ENCODE data around the gene ANO4. TPM values are rescaled to one million over a fixed set of nuclear protein-coding genes. Genes with fewer than 3 reads are reported as not detected.

The ANO4 gene
- total RNA-seq, 4 donors from 2014 or later = 0.10 TPM; not detected in 3

DNA sequence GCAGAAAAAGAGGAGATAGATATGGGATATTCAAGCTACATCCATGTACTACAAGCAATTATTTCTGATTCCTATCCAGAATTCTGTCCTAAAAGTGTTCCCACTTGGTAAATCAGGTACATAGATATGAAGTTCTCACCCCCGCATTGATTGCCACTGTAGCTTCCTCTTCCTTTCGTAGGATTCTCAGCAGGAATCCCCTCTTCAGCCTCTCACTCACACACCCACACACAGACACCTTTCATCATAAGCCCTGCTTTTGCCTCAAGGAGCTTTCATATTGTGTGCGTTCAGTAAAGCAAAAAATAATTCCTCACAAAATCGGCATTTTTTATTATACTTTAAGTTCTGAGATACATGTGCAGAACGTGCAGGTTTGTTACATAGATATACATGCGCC is 69.8 kb downstream of the ANO4 start:
- in situ Hi-C loops (cut with MboI; ENCODE audit: low sequenced_read_pairs in 4 of 4) (no loop called here), intact Hi-C loops (cut with DNase I; ENCODE audit: low total_unique reads) (no loop called here)
- Histone ChIP-seq H3K4me1 (no peaks in the 10 kb centered on the region), H3K4me3 (no peak overlapping the region), H3K27me3 (no peaks in the 10 kb centered on the region), H3K27ac (no peak overlapping the region), H3K36me3 (no peaks in the 10 kb centered on the region), H3K9me3 (no peaks in the 10 kb centered on the region)
- DNase-seq (no peak), ATAC-seq (no peak)
- TF ChIP-seq POLR2A (IDR thresholded peaks at IDR 0.05) = no peak
- TF ChIP-seq, protein P1, sequence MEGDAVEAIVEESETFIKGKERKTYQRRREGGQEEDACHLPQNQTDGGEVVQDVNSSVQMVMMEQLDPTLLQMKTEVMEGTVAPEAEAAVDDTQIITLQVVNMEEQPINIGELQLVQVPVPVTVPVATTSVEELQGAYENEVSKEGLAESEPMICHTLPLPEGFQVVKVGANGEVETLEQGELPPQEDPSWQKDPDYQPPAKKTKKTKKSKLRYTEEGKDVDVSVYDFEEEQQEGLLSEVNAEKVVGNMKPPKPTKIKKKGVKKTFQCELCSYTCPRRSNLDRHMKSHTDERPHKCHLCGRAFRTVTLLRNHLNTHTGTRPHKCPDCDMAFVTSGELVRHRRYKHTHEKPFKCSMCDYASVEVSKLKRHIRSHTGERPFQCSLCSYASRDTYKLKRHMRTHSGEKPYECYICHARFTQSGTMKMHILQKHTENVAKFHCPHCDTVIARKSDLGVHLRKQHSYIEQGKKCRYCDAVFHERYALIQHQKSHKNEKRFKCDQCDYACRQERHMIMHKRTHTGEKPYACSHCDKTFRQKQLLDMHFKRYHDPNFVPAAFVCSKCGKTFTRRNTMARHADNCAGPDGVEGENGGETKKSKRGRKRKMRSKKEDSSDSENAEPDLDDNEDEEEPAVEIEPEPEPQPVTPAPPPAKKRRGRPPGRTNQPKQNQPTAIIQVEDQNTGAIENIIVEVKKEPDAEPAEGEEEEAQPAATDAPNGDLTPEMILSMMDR (IDR thresholded peaks at IDR 0.05 in 4 of 5, conservative IDR thresholded peaks at IDR 0.05 in 1 of 5) = no peak

DNA sequence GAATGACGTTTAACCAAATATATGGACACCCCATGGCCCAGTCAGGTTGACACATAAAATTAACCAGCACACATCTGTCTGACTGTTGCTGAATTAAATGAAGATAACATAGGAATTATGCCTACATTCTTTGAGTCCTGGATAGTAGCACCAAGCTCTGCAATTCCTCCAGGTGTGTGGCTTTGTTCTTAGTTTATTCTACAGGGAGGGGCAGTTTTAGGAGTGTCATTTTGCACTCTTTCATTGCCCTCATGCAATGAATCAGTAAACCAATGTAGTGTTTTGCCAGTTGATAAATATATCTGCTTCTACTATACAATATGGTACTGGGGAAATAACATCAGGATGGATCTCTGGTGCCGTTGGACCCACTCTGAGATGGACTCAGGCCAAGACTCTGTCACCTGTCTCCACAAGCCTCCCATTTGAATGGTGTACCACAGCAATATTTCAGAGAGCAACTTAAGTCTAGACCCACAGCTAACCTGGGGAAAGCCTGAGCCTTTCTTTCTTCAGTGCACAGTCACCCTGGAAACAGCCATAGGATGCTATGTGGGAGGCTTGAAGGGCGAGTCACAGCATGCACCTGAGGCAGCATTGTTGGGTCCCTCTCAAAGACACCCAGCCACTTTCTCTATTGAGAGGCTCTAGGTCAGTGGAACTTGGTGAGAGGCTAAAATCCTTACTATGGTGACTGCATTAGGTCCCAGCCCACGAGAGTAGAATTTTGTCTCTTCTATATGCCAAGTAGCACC is 73.2 kb downstream of the ANO4 start:
- intact Hi-C loops (cut with DNase I; ENCODE audit: low total_unique reads) = no loop called here
- Histone ChIP-seq H3K27me3 (no peaks in the 10 kb centered on the region), H3K27ac (no peak overlapping the region), H3K9me3 (no peaks in the 10 kb centered on the region), H3K4me3 (no peak overlapping the region), H3K36me3 (no peaks in the 10 kb centered on the region), H3K4me1 (no peaks in the 10 kb centered on the region)
- no peak for ATAC-seq
- DNase-seq = no peak
- TF ChIP-seq, protein P1 (IDR thresholded peaks at IDR 0.05 in 4 of 5, conservative IDR thresholded peaks at IDR 0.05 in 1 of 5) = no peak
- in situ Hi-C loops (cut with MboI; ENCODE audit: low sequenced_read_pairs in 4 of 4) = no loop called here

DNA sequence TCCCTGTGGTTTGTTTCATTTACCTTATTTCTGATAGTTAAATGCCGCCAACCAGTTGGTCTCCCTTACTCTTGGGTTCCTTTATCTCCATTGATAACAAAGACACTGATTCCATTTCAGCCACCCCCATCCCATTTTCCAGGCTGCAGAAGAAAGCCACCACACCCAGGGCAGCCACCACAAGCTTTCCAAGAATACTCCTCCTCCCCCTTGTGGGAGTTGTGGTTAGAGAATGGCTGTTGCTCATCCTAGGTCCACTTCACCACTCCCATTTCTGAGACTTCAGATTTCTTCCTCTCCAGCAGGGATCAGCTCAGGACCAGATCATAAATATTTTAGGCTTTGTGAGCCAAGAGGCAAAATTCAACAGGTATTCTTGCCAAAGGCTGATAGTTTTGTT is 73.9 kb downstream of the ANO4 start:
- ATAC-seq (no peak), DNase-seq (no peak)
- intact Hi-C loops (cut with DNase I; ENCODE audit: low total_unique reads) = no loop called here
- H3K36me3 ChIP-seq = no peaks in the 10 kb centered on the region
- in situ Hi-C loops (cut with MboI; ENCODE audit: low sequenced_read_pairs in 4 of 4) = no loop called here
- no peak overlapping the region for H3K27ac ChIP-seq
- no peaks in the 10 kb centered on the region for H3K4me1 ChIP-seq
- no peaks in the 10 kb centered on the region for H3K9me3 ChIP-seq
- no peak for TF ChIP-seq POLR2A (IDR thresholded peaks at IDR 0.05)
- TF ChIP-seq, protein P1 (IDR thresholded peaks at IDR 0.05 in 4 of 5, conservative IDR thresholded peaks at IDR 0.05 in 1 of 5) = no peak
- no peaks in the 10 kb centered on the region for H3K27me3 ChIP-seq
- no peak overlapping the region for H3K4me3 ChIP-seq

DNA sequence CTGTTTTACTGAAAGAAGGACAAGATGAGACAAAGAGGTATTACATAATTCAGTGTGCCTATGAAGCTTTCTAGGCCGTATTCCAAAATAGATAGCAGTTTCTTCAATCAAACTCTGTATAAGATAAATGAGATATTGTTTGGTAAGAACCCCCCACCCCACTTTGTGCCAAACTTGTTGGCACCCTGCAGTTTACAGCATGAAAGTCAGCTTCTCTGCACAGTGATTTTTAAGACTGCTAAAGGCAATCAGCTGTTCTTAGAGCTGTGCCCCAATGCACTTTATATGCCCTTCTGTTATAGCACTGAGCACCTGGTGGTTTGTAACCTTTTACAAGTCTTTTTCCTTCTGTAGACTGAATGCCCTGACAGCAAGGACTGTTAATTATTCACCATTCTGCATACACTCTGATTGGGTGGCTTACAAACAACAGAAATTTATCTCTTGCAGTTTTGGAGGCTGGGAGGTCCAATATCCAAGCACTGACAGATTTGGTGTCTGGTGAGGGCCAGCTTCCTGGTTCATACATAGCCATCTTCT is 76.7 kb downstream of the ANO4 start:
- no peak overlapping the region for H3K27ac ChIP-seq

More for the DNA sequence above, 76.7 kb downstream of the ANO4 start:
- H3K4me3 ChIP-seq = no peak overlapping the region
- intact Hi-C loops (cut with DNase I; ENCODE audit: low total_unique reads) (no loop called here), in situ Hi-C loops (cut with MboI; ENCODE audit: low sequenced_read_pairs in 4 of 4) (no loop called here)
- no peaks in the 10 kb centered on the region for H3K9me3 ChIP-seq
- no peaks in the 10 kb centered on the region for H3K4me1 ChIP-seq
- no peak for ATAC-seq
- H3K36me3 ChIP-seq = no peaks in the 10 kb centered on the region
- no peak for DNase-seq
- H3K27me3 ChIP-seq = no peaks in the 10 kb centered on the region
- no peak for TF ChIP-seq POLR2A (IDR thresholded peaks at IDR 0.05)
- TF ChIP-seq, protein P1 (IDR thresholded peaks at IDR 0.05 in 4 of 5, conservative IDR thresholded peaks at IDR 0.05 in 1 of 5) = no peak

Data from gastrocnemius medialis (tissue), 4 donors.